T1000 (cell line): ENCODE results near the gene IL17RA.
A peak's percentile ranks its signal among the peaks of the same experiment; 100 is the strongest.
"Not testable (repeated sequence)": the region's sequence is repeated elsewhere in the genome, so short reads cannot be mapped to it uniquely, and the experiment has no call there.

ENCODE experiments used
- DNase-seq: peaks from one replicate; lab custom pipeline; 2025; ENCODE audit warnings: mixed read lengths; lab: John Stamatoyannopoulos, UW

IL17RA gene

GRCh38 chr22:17084554-17085276 is at the start of gene IL17RA:
TSS of gene IL17RA (plus strand) at chr22:17085000. CDS start at chr22:17085092, 92 bp downstream.
- DNase-seq = peak; percentile 82

- DNase-seq = no peak
These were observed 49.6 kb upstream of the IL17RA start for GRCh38 chr22:17035246-17035645.

- not testable (repeated sequence) for DNase-seq
These were observed 48.6 kb upstream of the IL17RA start for GRCh38 chr22:17035976-17036841.

GRCh38 chr22:17036842-17037711 is 47.7 kb upstream of the IL17RA start:
- not testable (repeated sequence) for DNase-seq

GRCh38 chr22:17043521-17043920 is 41.3 kb upstream of the IL17RA start:
- no peak for DNase-seq

- no peak for DNase-seq
These were observed 38.0 kb upstream of the IL17RA start for GRCh38 chr22:17046566-17047348.

GRCh38 chr22:17047656-17048055 is 37.1 kb upstream of the IL17RA start:
- DNase-seq = no peak

- DNase-seq = no peak
These were observed 28.7 kb upstream of the IL17RA start for GRCh38 chr22:17056058-17056457.

- no peak for DNase-seq
These were observed 28.0 kb upstream of the IL17RA start for GRCh38 chr22:17056807-17057206.

- DNase-seq = no peak
These were observed 26.6 kb upstream of the IL17RA start for GRCh38 chr22:17057959-17058814.

GRCh38 chr22:17060126-17060525 is 24.7 kb upstream of the IL17RA start:
- no peak for DNase-seq

- DNase-seq = no peak
These were observed 21.2 kb upstream of the IL17RA start for GRCh38 chr22:17063411-17064106.

- DNase-seq = no peak
These were observed 20.2 kb upstream of the IL17RA start for GRCh38 chr22:17064498-17065100.

GRCh38 chr22:17065433-17065832 is 19.4 kb upstream of the IL17RA start:
- no peak for DNase-seq

- DNase-seq = no peak
These were observed 11.9 kb upstream of the IL17RA start for GRCh38 chr22:17072877-17073276.

GRCh38 chr22:17074648-17075002 is 10.2 kb upstream of the IL17RA start:
- no peak for DNase-seq

- no peak for DNase-seq
These were observed 7.5 kb upstream of the IL17RA start for GRCh38 chr22:17077255-17077654.

- no peak for DNase-seq
These were observed 5.2 kb upstream of the IL17RA start for GRCh38 chr22:17079572-17079971.

GRCh38 chr22:17083255-17083654 is 1.5 kb upstream of the IL17RA start:
- no peak for DNase-seq
